Nephron (organoid): Measurements from ENCODE around the gene FN1.

Experiments used
- H3K27ac Mint-ChIP-seq, 3 experiments: 2 replicates each; pipeline ENCODE4 v1.8.0; 2020; ENCODE audit warnings: mixed read lengths in 3 of 3, mild to moderate bottlenecking in 2 of 3, moderate library complexity in 1 of 3
- H3K27me3 Mint-ChIP-seq: 2 replicates; pipeline ENCODE4 v1.8.0; 2021; ENCODE audit warnings: low read depth, mild to moderate bottlenecking, moderate library complexity, mixed read lengths
- H3K36me3 Mint-ChIP-seq: 2 replicates; pipeline ENCODE4 v1.8.0; 2020; ENCODE audit warnings: low read depth, mixed read lengths
- H3K4me1 Mint-ChIP-seq: 2 replicates; pipeline ENCODE4 v1.8.0; 2020; ENCODE audit warnings: mixed read lengths
- H3K4me3 Mint-ChIP-seq, 3 experiments: 2 replicates each; pipeline ENCODE4 v1.8.0; 2020; ENCODE audit warnings: mild to moderate bottlenecking in 3 of 3, mixed read lengths in 3 of 3, moderate library complexity in 2 of 3
- H3K9me3 Mint-ChIP-seq: 2 replicates; pipeline ENCODE4 v1.8.0; 2020; ENCODE audit warnings: mixed read lengths
- CTCF ChIP-seq, 3 experiments: fragments of 200-600 bp; sonication (generic); IDR thresholded peaks; one replicate each; pipeline ENCODE4 v1.5.0; 2021; ENCODE audit warnings: antibody characterized with exemption in 3 of 3; ENCODE audit not compliant: unreplicated experiment in 3 of 3

Gene FN1

GRCh38 chr2:215460682-215461382 is 25.0 kb upstream of the FN1 start:
- Mint-ChIP-seq H3K4me3 (no peak overlapping the region), H3K36me3 (no peaks in the 10 kb centered on the region), H3K27ac (peak overlapping the region; percentile 69 to 85 (median 80)), H3K27me3 (no peaks in the 10 kb centered on the region), H3K9me3 (no peaks in the 10 kb centered on the region), H3K4me1 (peaks cover 38% of the 10 kb centered on the region)
- no peak for TF ChIP-seq CTCF (IDR thresholded peaks at IDR 0.05; ENCODE audit: unreplicated experiment in 3 of 3)

GRCh38 chr2:215455958-215456357 is 20.1 kb upstream of the FN1 start:
- H3K9me3 Mint-ChIP-seq: no peaks in the 10 kb centered on the region
- H3K36me3 Mint-ChIP-seq: no peaks in the 10 kb centered on the region
- H3K27ac Mint-ChIP-seq: no peak overlapping the region
- no peak for TF ChIP-seq CTCF (IDR thresholded peaks at IDR 0.05; ENCODE audit: unreplicated experiment in 3 of 3)
- no peak overlapping the region for H3K4me3 Mint-ChIP-seq
- no peaks in the 10 kb centered on the region for H3K27me3 Mint-ChIP-seq
- H3K4me1 Mint-ChIP-seq: peaks cover 16% of the 10 kb centered on the region

GRCh38 chr2:215454519-215455246 is 18.8 kb upstream of the FN1 start:
- H3K9me3 Mint-ChIP-seq: no peaks in the 10 kb centered on the region
- H3K27me3 Mint-ChIP-seq: no peaks in the 10 kb centered on the region
- peaks cover 4% of the 10 kb centered on the region for H3K4me1 Mint-ChIP-seq
- H3K4me3 Mint-ChIP-seq: no peak overlapping the region
- H3K27ac Mint-ChIP-seq: no peak overlapping the region
- peak; percentile 55 to 81 (median 77) for TF ChIP-seq CTCF (IDR thresholded peaks at IDR 0.05; ENCODE audit: unreplicated experiment in 3 of 3)
- H3K36me3 Mint-ChIP-seq: no peaks in the 10 kb centered on the region

- peaks cover 4% of the 10 kb centered on the region for H3K4me1 Mint-ChIP-seq
- H3K27ac Mint-ChIP-seq: no peak overlapping the region
- no peak overlapping the region for H3K4me3 Mint-ChIP-seq
- no peak for TF ChIP-seq CTCF (IDR thresholded peaks at IDR 0.05; ENCODE audit: unreplicated experiment in 3 of 3)
- no peaks in the 10 kb centered on the region for H3K9me3 Mint-ChIP-seq
- H3K27me3 Mint-ChIP-seq: no peaks in the 10 kb centered on the region
- no peaks in the 10 kb centered on the region for H3K36me3 Mint-ChIP-seq
These were observed 16.9 kb upstream of the FN1 start for GRCh38 chr2:215452725-215453124.

GRCh38 chr2:215451012-215451756 is 15.3 kb upstream of the FN1 start:
- Mint-ChIP-seq H3K27ac (peak overlapping the region; percentile 30 to 50 (median 47)), H3K27me3 (no peaks in the 10 kb centered on the region), H3K4me3 (no peak overlapping the region), H3K4me1 (peaks cover 4% of the 10 kb centered on the region), H3K36me3 (no peaks in the 10 kb centered on the region), H3K9me3 (no peaks in the 10 kb centered on the region)
- TF ChIP-seq CTCF (IDR thresholded peaks at IDR 0.05; ENCODE audit: unreplicated experiment in 3 of 3): no peak
